Measurements from ENCODE around the gene GNA12. TPM values are rescaled to one million over a fixed set of nuclear protein-coding genes. Genes with fewer than 3 reads are reported as not detected.
A peak's percentile ranks its signal among the peaks of the same experiment; 100 is the strongest.

The GNA12 gene
- total RNA-seq, 1 donor from 2014 or later = 67.2 TPM

- Histone ChIP-seq H3K79me2 (ENCODE audit: insufficient read depth, low read length) (peaks cover 29% of the 10 kb centered on the region), H4K20me1 (ENCODE audit: insufficient read depth, low read length) (peaks cover 3% of the 10 kb centered on the region), H3K4me3 (ENCODE audit: insufficient read depth, low read depth, low read length) (no peak overlapping the region), H3K4me2 (ENCODE audit: low read length) (peak overlapping the region; percentile 36), H3K36me3 (ENCODE audit: insufficient read depth, low read length) (no peaks in the 10 kb centered on the region), H3K27me3 (ENCODE audit: insufficient read depth, low read length) (no peaks in the 10 kb centered on the region), H3K9ac (ENCODE audit: low read length) (peak overlapping the region; percentile 12), H2AFZ (ENCODE audit: low read depth, low read length) (no peak overlapping the region), H3K9me3 (ENCODE audit: insufficient read depth, low read depth, low read length) (no peaks in the 10 kb centered on the region), H3K27ac (ENCODE audit: low read depth, low read length) (peak overlapping the region; percentile 32), H3K4me1 (ENCODE audit: insufficient read depth, low read length) (peaks cover 42% of the 10 kb centered on the region)
- TF ChIP-seq, protein P1, sequence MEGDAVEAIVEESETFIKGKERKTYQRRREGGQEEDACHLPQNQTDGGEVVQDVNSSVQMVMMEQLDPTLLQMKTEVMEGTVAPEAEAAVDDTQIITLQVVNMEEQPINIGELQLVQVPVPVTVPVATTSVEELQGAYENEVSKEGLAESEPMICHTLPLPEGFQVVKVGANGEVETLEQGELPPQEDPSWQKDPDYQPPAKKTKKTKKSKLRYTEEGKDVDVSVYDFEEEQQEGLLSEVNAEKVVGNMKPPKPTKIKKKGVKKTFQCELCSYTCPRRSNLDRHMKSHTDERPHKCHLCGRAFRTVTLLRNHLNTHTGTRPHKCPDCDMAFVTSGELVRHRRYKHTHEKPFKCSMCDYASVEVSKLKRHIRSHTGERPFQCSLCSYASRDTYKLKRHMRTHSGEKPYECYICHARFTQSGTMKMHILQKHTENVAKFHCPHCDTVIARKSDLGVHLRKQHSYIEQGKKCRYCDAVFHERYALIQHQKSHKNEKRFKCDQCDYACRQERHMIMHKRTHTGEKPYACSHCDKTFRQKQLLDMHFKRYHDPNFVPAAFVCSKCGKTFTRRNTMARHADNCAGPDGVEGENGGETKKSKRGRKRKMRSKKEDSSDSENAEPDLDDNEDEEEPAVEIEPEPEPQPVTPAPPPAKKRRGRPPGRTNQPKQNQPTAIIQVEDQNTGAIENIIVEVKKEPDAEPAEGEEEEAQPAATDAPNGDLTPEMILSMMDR (IDR thresholded peaks at IDR 0.05; ENCODE audit: insufficient read depth, low read depth, low read length) = peak; percentile 49
- TF ChIP-seq EZH2 (IDR thresholded peaks at IDR 0.05; ENCODE audit: insufficient read depth, low read length) = no peak
- H3K9me3 Mint-ChIP-seq (ENCODE audit: unreplicated experiment) = peaks cover 3% of the 10 kb centered on the region
- H3K36me3 Mint-ChIP-seq (ENCODE audit: low read depth, unreplicated experiment) = peaks cover 21% of the 10 kb centered on the region
- no peak overlapping the region for H3K4me3 Mint-ChIP-seq (ENCODE audit: unreplicated experiment)
- H3K27me3 Mint-ChIP-seq (ENCODE audit: low read depth, unreplicated experiment) = no peaks in the 10 kb centered on the region
- H3K27ac Mint-ChIP-seq (ENCODE audit: unreplicated experiment) = peak overlapping the region; percentile 29
- DNase-seq (ENCODE audit: low read depth) (no peak), FAIRE-seq (no peak)
- peaks cover 63% of the 10 kb centered on the region for H3K4me1 Mint-ChIP-seq (ENCODE audit: low read depth, unreplicated experiment)
Observed at GRCh38 chr7:2760098-2760889, 83.8 kb downstream of the GNA12 start.

DNA sequence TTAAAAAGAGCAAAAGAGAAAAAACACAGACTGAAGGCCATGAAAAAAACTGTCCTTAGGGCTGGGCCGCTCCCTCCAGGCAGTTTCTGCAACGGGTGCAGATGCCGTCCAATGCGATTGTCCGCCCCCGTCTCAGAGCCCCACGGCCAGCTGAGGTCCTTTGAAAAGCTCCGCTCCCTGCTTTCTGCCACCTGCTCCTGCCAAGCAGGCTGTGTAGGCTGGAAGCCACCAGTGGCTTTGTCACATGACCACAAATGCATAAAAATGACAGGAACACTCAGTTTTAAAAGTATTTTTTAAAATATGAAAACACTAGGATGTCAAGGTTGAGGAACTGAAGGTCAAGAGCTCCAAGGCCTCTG lies 84.4 kb downstream of the GNA12 start:
- H3K27ac Mint-ChIP-seq (ENCODE audit: unreplicated experiment) = peak overlapping the region; percentile 29
- peaks cover 42% of the 10 kb centered on the region for H3K4me1 ChIP-seq (ENCODE audit: insufficient read depth, low read length)
- no peaks in the 10 kb centered on the region for H3K36me3 ChIP-seq (ENCODE audit: insufficient read depth, low read length)
- no peak overlapping the region for H3K4me3 Mint-ChIP-seq (ENCODE audit: unreplicated experiment)
- no peaks in the 10 kb centered on the region for H3K27me3 ChIP-seq (ENCODE audit: insufficient read depth, low read length)
- no peaks in the 10 kb centered on the region for H3K27me3 Mint-ChIP-seq (ENCODE audit: low read depth, unreplicated experiment)
- H4K20me1 ChIP-seq (ENCODE audit: insufficient read depth, low read length) = peaks cover 3% of the 10 kb centered on the region
- DNase-seq (ENCODE audit: low read depth) (no peak), FAIRE-seq (no peak)
- peaks cover 4% of the 10 kb centered on the region for H3K9me3 Mint-ChIP-seq (ENCODE audit: unreplicated experiment)
- no peak overlapping the region for H3K4me2 ChIP-seq (ENCODE audit: low read length)
- H3K36me3 Mint-ChIP-seq (ENCODE audit: low read depth, unreplicated experiment) = peaks cover 27% of the 10 kb centered on the region
- H2AFZ ChIP-seq (ENCODE audit: low read depth, low read length) = no peak overlapping the region
- H3K79me2 ChIP-seq (ENCODE audit: insufficient read depth, low read length) = peaks cover 34% of the 10 kb centered on the region
- H3K9ac ChIP-seq (ENCODE audit: low read length) = no peak overlapping the region
- peaks cover 63% of the 10 kb centered on the region for H3K4me1 Mint-ChIP-seq (ENCODE audit: low read depth, unreplicated experiment)
- no peaks in the 10 kb centered on the region for H3K9me3 ChIP-seq (ENCODE audit: insufficient read depth, low read depth, low read length)
- TF ChIP-seq, protein P1 (IDR thresholded peaks at IDR 0.05; ENCODE audit: insufficient read depth, low read depth, low read length) = no peak
- TF ChIP-seq EZH2 (IDR thresholded peaks at IDR 0.05; ENCODE audit: insufficient read depth, low read length) = no peak
- no peak overlapping the region for H3K27ac ChIP-seq (ENCODE audit: low read depth, low read length)
- H3K4me3 ChIP-seq (ENCODE audit: insufficient read depth, low read depth, low read length) = no peak overlapping the region
